AG09309 (cell line): ENCODE results near the gene CHTF18.

ENCODE experiments used
- DNase-seq: peaks from one replicate; pipeline ENCODE4 v3.0.0-alpha.2; 2010; ENCODE audit warnings: low read depth
- H3K4me3 ChIP-seq: 2 replicates; pipeline ENCODE4 v1.5.1; 2011; ENCODE audit warnings: mild to moderate bottlenecking, low read depth, low read length, moderate library complexity; ENCODE audit not compliant: control insufficient read depth
- TF ChIP-seq, protein P1 (sequence below): IDR thresholded peaks from 2 replicates; pipeline ENCODE4 v1.5.1; 2011; ENCODE audit warnings: mild to moderate bottlenecking, low read depth, low read length, inconsistent platforms; ENCODE audit not compliant: insufficient read depth, control insufficient read depth; ENCODE audit errors: missing control alignments

The CHTF18 gene

DNA sequence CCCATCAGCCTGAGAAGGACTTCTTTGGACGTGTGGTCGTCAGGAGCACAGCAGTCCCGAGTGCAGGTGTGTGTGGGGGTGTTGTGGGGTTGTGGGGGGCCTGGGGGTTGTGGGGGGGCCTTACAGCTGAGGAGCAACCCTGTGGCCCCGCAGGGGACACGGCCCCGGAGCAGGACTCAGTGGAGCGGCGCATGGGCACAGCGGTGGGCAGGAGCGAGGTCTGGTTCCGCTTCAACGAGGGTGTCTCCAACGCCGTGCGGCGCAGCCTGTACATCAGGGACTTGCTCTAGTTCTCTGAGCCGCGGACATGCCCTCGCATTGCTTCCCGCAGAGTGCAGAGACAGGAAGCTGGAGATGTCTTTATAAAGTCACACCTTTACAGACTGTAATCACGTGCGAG lies 9.3 kb downstream of the CHTF18 start:
- no peak overlapping the region for H3K4me3 ChIP-seq
- TF ChIP-seq, protein P1, sequence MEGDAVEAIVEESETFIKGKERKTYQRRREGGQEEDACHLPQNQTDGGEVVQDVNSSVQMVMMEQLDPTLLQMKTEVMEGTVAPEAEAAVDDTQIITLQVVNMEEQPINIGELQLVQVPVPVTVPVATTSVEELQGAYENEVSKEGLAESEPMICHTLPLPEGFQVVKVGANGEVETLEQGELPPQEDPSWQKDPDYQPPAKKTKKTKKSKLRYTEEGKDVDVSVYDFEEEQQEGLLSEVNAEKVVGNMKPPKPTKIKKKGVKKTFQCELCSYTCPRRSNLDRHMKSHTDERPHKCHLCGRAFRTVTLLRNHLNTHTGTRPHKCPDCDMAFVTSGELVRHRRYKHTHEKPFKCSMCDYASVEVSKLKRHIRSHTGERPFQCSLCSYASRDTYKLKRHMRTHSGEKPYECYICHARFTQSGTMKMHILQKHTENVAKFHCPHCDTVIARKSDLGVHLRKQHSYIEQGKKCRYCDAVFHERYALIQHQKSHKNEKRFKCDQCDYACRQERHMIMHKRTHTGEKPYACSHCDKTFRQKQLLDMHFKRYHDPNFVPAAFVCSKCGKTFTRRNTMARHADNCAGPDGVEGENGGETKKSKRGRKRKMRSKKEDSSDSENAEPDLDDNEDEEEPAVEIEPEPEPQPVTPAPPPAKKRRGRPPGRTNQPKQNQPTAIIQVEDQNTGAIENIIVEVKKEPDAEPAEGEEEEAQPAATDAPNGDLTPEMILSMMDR = no peak
- DNase-seq = no peak

DNA sequence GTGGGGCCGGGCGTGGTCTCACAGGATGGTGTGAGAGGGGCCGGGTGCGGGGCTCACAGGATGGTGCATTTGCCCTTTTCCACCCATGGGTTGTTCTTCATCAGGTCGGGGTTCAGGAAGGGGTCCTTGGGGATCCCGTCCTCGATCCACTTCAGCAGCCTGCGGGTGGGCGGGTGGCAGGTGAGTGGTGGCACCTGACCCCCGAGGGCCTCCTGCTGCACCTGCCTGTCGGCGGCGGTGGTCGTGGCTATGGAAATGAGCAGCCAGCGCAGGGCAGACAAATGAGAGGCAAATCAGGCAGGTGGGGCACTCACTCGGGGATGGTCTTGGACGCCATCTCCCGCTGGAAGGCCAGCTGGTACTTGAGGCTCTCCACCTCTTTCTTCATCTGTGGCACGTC lies 10.2 kb downstream of the CHTF18 start:
- no peak overlapping the region for H3K4me3 ChIP-seq
- no peak for DNase-seq
- TF ChIP-seq, protein P1 = no peak

DNA sequence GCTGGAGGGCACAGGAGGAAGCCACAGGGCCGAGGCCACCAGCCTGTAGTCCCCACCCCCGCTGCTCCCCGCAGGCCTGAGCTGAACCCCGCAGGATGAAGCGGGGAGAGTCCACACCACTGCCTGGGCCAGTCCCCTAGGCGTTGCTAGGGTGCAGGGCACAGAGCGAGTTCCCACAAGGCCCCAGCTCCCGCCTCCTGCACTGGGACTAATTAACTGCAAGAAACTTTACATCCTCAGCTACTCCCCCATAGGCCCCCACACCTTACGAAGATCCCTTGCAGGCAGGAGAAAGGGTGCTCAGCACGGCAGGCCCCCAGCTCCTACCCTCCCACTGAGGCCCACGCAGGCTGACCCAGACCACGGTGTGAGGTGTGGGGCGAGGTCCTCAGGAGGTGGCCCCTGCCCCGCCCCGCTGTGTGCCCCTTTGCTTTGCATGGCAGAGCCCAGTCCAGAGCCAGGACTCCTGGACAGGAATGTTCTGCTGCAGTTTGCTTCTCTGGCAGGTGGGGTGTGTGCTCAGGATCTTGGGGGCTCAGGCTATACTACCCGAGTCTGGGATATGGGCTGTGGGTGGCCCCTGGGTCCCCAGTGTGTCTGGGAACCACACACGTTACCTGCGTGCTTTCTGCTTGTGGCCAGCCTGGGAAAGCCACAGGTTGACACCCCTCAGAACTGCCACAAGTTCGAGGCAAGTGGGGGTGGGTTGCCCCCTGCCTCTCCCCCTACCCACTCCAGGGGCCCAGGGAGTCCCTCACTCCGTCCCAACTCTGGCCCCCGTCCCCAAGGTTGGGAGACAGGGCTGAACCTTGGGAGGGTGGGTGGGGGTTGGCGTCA lies 10.9 kb downstream of the CHTF18 start:
- TF ChIP-seq, protein P1 = no peak
- DNase-seq = no peak
- H3K4me3 ChIP-seq = no peak overlapping the region

DNA sequence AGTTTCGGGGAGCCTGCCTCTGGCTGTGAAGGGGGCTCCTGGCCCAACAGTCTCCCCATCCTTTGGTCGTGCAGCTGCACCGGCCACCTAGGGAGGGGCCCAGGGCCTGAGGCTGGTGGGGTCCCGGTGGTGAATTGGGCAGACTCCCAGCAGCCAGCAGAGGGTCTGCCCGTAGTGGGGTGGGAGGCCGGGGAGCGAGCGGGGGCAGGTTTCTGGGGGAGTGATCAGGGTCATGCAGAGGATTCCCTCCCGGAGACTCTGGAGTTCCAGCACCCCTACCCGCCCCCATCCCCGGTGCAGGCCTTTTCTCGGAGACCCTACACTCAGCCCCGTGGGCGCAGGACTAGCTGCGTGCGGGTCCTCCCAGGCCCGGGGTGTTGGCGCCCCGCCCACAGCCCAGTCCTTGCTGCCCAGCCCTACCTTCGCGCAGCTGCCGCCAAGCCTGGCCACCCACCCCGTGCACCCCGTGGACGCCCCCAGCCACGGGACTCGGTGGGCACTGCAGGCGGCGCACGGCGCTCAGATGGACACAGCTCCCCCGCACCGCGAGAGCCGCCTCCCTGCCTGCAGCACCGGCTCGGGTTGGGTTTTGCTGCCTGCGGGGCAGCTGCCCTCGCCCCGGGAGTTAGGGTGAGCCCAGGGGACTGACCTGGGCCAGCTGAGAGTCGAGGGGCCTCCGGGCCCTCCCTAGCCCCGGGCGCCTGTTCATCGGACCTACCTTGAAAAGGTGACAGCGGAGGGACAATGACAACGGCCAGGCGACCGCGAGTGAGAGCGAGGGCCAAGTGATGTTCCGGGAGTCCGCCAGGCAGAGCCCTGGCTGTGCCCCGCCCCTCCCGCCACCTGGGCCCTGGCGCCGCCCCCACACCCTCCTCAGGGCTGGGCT lies 11.8 kb downstream of the CHTF18 start, which contains the start of gene GNG13:
Gene GNG13 (minus strand): TSS at position 787 of the 886 bp plus-strand sequence. CDS start 1,657 bp downstream, outside the sequence.
- H3K4me3 ChIP-seq = no peak within 1 kb of the TSS
- no peak for DNase-seq
- TF ChIP-seq, protein P1 = no peak

DNA sequence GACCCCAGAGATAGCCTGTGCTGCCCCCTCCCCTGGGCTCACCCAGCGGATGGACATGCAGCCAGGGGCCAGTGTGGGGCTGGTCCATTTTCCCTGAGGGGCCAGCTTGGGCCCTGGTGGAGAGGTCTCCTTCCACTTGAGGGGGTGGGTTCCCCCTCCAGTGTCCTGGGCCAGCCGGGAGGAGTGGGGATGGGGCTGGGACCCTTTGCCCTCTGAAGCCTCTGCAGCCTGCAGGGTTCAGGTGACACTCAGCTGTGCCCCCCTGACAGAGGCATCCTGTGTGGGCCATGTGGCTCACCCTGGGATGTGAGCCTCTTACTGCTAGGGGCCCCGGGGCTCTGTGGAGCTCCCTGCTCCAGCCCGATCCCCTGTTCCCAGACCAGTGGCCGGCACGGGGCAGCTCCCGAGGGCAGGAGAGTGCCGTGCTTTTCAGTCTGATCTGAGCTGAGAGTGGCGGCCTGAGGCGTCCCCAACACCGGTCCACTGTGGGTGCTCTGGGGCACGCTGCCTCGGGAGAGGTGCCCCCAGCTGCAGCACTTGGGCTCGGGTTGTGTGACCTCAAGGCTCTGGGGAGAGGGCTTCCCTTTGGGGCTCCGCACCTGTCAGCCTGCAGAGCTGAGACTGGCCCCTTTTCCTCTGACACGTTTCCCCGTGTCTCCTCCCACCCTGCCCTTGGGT lies 12.6 kb downstream of the CHTF18 start:
- DNase-seq = no peak
- TF ChIP-seq, protein P1 = no peak
- no peak overlapping the region for H3K4me3 ChIP-seq

DNA sequence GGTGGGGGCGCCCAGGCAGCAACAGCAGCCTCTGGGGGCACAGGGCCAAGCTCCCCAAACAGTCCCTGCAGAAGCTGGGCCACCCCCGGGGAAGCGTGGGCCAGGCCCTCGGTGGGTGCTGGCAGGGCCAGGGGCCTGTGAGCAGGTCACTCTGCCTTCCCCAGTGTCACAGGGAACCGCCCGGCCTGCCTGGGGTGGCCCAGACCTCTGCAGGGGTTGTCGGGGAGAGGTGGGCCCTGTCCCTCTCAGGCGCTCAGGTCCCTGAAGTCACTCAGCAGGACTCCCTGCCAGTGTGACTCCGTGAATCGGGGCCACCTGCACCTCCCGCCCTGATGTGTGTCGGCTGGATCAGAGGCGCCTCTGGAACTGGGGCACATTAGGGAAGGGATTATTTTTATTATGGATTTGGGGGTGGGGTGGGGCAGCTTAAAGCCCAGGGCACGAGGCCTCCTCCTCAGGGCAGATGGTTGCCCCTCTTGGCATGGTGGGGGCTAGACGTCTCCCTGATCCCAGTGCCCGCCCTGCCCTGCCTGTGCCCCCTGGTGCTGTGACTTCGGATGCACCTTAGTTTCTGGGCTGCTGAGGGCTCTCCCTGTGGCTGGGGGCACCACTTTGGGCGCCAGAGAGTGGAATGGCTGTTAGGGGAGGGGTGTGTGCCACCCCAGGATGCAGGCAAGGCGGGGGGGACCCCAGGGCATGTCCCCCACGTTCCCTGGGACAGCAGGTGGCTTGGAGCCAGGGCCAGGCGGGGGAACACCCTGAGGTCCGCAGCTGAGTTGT lies 13.4 kb downstream of the CHTF18 start:
- DNase-seq = no peak
- TF ChIP-seq, protein P1 = no peak
- H3K4me3 ChIP-seq = no peak overlapping the region
